Breast epithelium (tissue), 3 donors: Measurements from ENCODE around the gene HEATR9.

ENCODE experiments used
- POLR2A ChIP-seq: fragments of 450-650 bp; IDR thresholded peaks from one replicate; pipeline ENCODE4 v1.6.1; 2016; ENCODE audit warnings: antibody characterized with exemption, mild to moderate bottlenecking, moderate library complexity
- POLR2AphosphoS5 ChIP-seq, 3 donors: sonication (generic); formaldehyde crosslinking; IDR thresholded peaks; one replicate each; pipeline ENCODE4 v1.6.1; 2017; ENCODE audit warnings: antibody characterized with exemption in 3 of 3

DNA sequence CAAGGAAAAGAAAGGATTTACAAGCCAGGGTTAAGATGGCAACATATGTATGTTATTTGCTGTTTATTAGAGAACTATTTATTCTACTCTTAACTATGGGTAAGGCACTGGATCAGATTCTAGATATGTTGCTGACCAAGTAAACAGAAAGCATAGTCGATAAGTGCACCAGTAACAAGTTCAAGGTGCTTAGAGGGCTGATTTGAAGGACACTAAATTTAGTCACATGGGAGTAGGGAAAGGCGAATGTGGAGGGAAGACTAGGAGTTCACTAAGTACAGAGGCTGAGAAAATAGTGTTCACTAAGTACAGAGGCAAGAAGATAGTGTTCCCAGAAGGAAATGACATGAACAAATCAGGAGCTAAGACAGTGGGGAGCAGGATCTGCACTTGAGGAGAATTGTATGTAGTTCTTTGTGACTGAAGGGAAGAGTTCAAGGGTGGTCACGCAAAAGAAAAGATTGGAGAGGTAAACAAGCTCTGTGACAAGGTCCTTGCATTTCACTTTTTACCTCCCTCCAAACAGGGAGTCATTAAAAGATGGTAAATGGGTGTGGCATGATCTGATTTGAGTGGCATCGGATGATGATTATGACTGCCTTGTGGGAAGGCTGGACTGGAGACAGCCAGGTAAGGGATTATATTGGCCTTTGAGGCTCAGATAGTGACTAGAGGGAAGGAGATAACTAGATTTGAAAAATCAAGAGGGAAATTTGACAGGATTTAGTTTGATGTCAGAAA, 20.9 kb downstream of the HEATR9 start:
- TF ChIP-seq POLR2AphosphoS5 (IDR thresholded peaks at IDR 0.05) (no peak), POLR2A (no peak)
